HepG2 (cell line): ENCODE data around the gene ANKS1B. TPM values are rescaled to one million over a fixed set of nuclear protein-coding genes. Genes with fewer than 3 reads are reported as not detected.

Experiments used
- ATAC-seq: fragments of 200-7000 bp; cut with Tn5 transposase; 3 replicates; pipeline ENCODE4 v1.9.1; 2020; ENCODE audit warnings: mild to moderate bottlenecking, moderate library complexity
- BruUV-seq: library from RNA; stranded (reverse); fragments of 400-500 nt; replicated peaks from 2 replicates; lab custom pipeline; 2021; lab: Mats Ljungman, UMichigan
- CTCF ChIA-PET: fragments of 300-600 bp; formaldehyde crosslinking; extraction: SDS; loops from one replicate; lab custom pipeline; 2021; ENCODE audit warnings: low total read pairs, inconsistent platforms, low intra/inter-chr PET ratio; lab: Yijun Ruan, JAX
- POLR2A ChIA-PET: fragments of 350-600 bp; sonication (Branson Sonifier 250); formaldehyde crosslinking; loops from one replicate; lab custom pipeline; 2020; ENCODE audit warnings: antibody characterized with exemption, inconsistent platforms; lab: Yijun Ruan, JAX
- DNase-seq: peaks from one replicate; pipeline ENCODE4 v3.0.0-alpha.2; 2015; ENCODE audit warnings: low spot score
- FAIRE-seq: peaks from 3 replicates; lab custom pipeline; 2011; peaks lifted over from hg19 to GRCh38; lab: Jason Lieb, UNC
- H2AFZ ChIP-seq: one replicate; pipeline ENCODE4 v1.6.1; 2011; ENCODE audit warnings: low read length, inconsistent platforms
- H3K27ac ChIP-seq: fragments of 300-600 bp; 3 replicates; pipeline ENCODE4 v1.8.0; 2011; ENCODE audit warnings: mixed run types, mild to moderate bottlenecking, mixed read lengths, low read length, inconsistent platforms; ENCODE audit not compliant: insufficient read depth; ENCODE audit errors: extremely low read length
- H3K27me3 ChIP-seq, 2 experiments: fragments of 200-600 bp in 1 of 2; 2 replicates in 1 of 2; 3 replicates in 1 of 2; pipeline versions ENCODE4 v1.6.0 to v1.8.0; 2011; ENCODE audit warnings: low read length in 2 of 2, mild to moderate bottlenecking in 2 of 2, moderate library complexity in 2 of 2, inconsistent platforms in 1 of 2; ENCODE audit not compliant: insufficient read depth in 2 of 2, control insufficient read depth in 1 of 2
- H3K36me3 ChIP-seq, 2 experiments: fragments of 200-600 bp in 1 of 2; replicated peaks in 1 of 2; 2 replicates in 1 of 2; 3 replicates in 1 of 2; pipeline versions ENCODE4 v1.5.1 to v1.8.0; 2011; ENCODE audit warnings: low read length in 2 of 2, inconsistent platforms in 1 of 2; ENCODE audit not compliant: insufficient read depth in 2 of 2, control insufficient read depth in 1 of 2
- H3K4me1 ChIP-seq: 2 replicates; pipeline ENCODE4 v1.5.1; 2012; ENCODE audit warnings: low read length, inconsistent platforms; ENCODE audit not compliant: insufficient read depth
- H3K4me2 ChIP-seq: 2 replicates; pipeline ENCODE4 v1.6.0; 2011; ENCODE audit warnings: low read depth, low read length, inconsistent platforms
- H3K4me3 ChIP-seq, 3 experiments: fragments of 200-600 bp in 1 of 3; sonication (generic), shearing (Covaris generic) in 1 of 3; replicated peaks in 1 of 3; 2 replicates each; pipeline ENCODE4 v1.5.1; 2011 to 2016; ENCODE audit warnings: low read length in 3 of 3, inconsistent platforms in 2 of 3, low read depth in 2 of 3, mild to moderate bottlenecking in 2 of 3, control low read depth in 1 of 3, mixed read lengths in 1 of 3; ENCODE audit not compliant: insufficient read depth in 1 of 3
- H3K79me2 ChIP-seq: one replicate; pipeline ENCODE4 v1.6.1; 2011; ENCODE audit warnings: low read length, inconsistent platforms; ENCODE audit not compliant: insufficient read depth
- H3K9ac ChIP-seq: 2 replicates; pipeline ENCODE4 v1.6.0; 2011; ENCODE audit warnings: mild to moderate bottlenecking, low read depth, low read length, inconsistent platforms; ENCODE audit not compliant: insufficient read depth
- H3K9me3 ChIP-seq: 2 replicates; pipeline ENCODE4 v1.5.1; 2012; ENCODE audit warnings: mild to moderate bottlenecking, low read length
- H4K20me1 ChIP-seq: 2 replicates; pipeline ENCODE4 v1.6.0; 2011; ENCODE audit warnings: inconsistent platforms, mild to moderate bottlenecking, low read length, moderate library complexity; ENCODE audit not compliant: insufficient read depth
- AHR ChIP-seq: IDR thresholded peaks from 2 replicates; pipeline ENCODE4 v1.6.1; 2018; ENCODE audit warnings: missing genetic modification reagents, missing compliant biosample characterization
- DMAP1 ChIP-seq: IDR thresholded peaks from 2 replicates; pipeline ENCODE4 v1.6.1; 2016
- EP300 ChIP-seq, 3 experiments: sonication (generic) in 1 of 3; formaldehyde crosslinking in 1 of 3; IDR thresholded peaks; 2 replicates each; pipeline versions ENCODE4 v1.5.1 to v1.6.1; 2011 to 2020; ENCODE audit warnings: low read depth in 2 of 3, low read length in 2 of 3, borderline replicate concordance in 1 of 3, improper control_type of control experiment in 1 of 3, mild to moderate bottlenecking in 1 of 3, missing genetic modification reagents in 1 of 3, moderate library complexity in 1 of 3
- GZF1 ChIP-seq: sonication (generic); formaldehyde crosslinking; IDR thresholded peaks from 2 replicates; pipeline ENCODE4 v1.5.1; 2020; ENCODE audit warnings: mild to moderate bottlenecking, missing genetic modification reagents
- KAT2B ChIP-seq: fragments of 150-350 bp; IDR thresholded peaks from 2 replicates; pipeline ENCODE4 v1.6.1; 2014; ENCODE audit warnings: low read depth, low read length, borderline replicate concordance
- KLF15 ChIP-seq: sonication (generic); formaldehyde crosslinking; IDR thresholded peaks from 2 replicates; pipeline ENCODE4 v1.8.1; 2023; ENCODE audit warnings: borderline replicate concordance, mild to moderate bottlenecking, inconsistent platforms, missing genetic modification reagents, mixed read lengths
- PHB2 ChIP-seq: fragments of 450-650 bp; IDR thresholded peaks from 2 replicates; pipeline ENCODE4 v1.6.1; 2018; ENCODE audit not compliant: partially characterized antibody
- POLR2G ChIP-seq: fragments of 200-400 bp; formaldehyde crosslinking; IDR thresholded peaks from 2 replicates; pipeline ENCODE4 v1.6.1; 2018; ENCODE audit warnings: mild to moderate bottlenecking, low read depth, low read length, moderate library complexity
- SP2 ChIP-seq: sonication (generic); formaldehyde crosslinking; IDR thresholded peaks from 2 replicates; pipeline ENCODE4 v1.5.1; 2020; ENCODE audit warnings: mild to moderate bottlenecking, missing genetic modification reagents
- TFDP1 ChIP-seq: IDR thresholded peaks from 2 replicates; pipeline ENCODE4 v1.6.1; 2016; ENCODE audit warnings: missing compliant biosample characterization, missing genetic modification reagents, borderline replicate concordance
- TSC22D2 ChIP-seq: sonication (generic); formaldehyde crosslinking; IDR thresholded peaks from 2 replicates; pipeline ENCODE4 v1.5.1; 2020; ENCODE audit warnings: missing genetic modification reagents, mild to moderate bottlenecking, borderline replicate concordance
- ZNF326 ChIP-seq: sonication (generic); formaldehyde crosslinking; IDR thresholded peaks from 2 replicates; pipeline ENCODE4 v1.4.0; 2020; ENCODE audit warnings: missing genetic modification reagents, borderline replicate concordance
- ZNF430 ChIP-seq: sonication (generic); formaldehyde crosslinking; IDR thresholded peaks from 2 replicates; pipeline ENCODE4 v1.9.0; 2021; ENCODE audit warnings: mild to moderate bottlenecking, missing genetic modification reagents
- WGBS: methylation state at CpG from one replicate; pipeline ENCODE4 v1.1.6; 2017; ENCODE audit warnings: low lambda C conversion rate; 5-methylcytosine and 5-hydroxymethylcytosine counted together
- in situ Hi-C: cut with HindIII; loops from 2 replicates; pipeline ENCODE4 v1.10.0; 2017; ENCODE audit warnings: low pct_unique_long_range_greater_than_20kb; ENCODE audit not compliant: extremely low pct_ligation_motif_present
- intact Hi-C: fragments of 100-400 bp; cut with micrococcal nuclease; formaldehyde crosslinking; loops from one replicate; pipeline ENCODE4 v1.10.0; 2022; ENCODE audit not compliant: unreplicated experiment
- polyA plus RNA-seq, 8 experiments: library from polyadenylated mRNA; depleted of rRNA in 3 of 8; stranded (reverse) in 7 of 8; unstranded in 1 of 8; fragments of >200 nt; fragmentation: Illumina TruSeq in 4 of 8; extraction: Trizol in 4 of 8; gene quantifications; 2 replicates each; pipeline versions ENCODE4 v1.2.1 to v1.2.3, GENCODE V29; 2011 to 2016; ENCODE audit warnings: low read depth in 4 of 8, missing spikeins in 1 of 8, mixed read lengths in 1 of 8; ENCODE audit not compliant: insufficient read depth in 1 of 8
- total RNA-seq, 5 experiments: library from RNA; depleted of rRNA; stranded (reverse); fragments of >200 nt; fragmentation: Illumina TruSeq; extraction: Trizol; gene quantifications; 2 replicates each; pipeline ENCODE4 v1.2.3, GENCODE V29; 2016; ENCODE audit warnings: low read depth in 1 of 5

ANKS1B gene
- total and polyA plus RNA-seq, 2 of the 13 experiments (the other 11 are each of a cell fraction or from before 2014, with no cell fraction given), result 0.15 TPM; not detected in 1

- Histone ChIP-seq H3K79me2 (no peaks in the 10 kb centered on the region), H3K9me3 (no peaks in the 10 kb centered on the region), H3K36me3 (no peaks in the 10 kb centered on the region), H3K27me3 (peaks cover 0 to 2% of the 10 kb centered on the region in 2 experiments; a peak in 1 of 5 replicates), H4K20me1 (no peaks in the 10 kb centered on the region), H3K4me3 (no peak overlapping the region), H3K27ac (no peak overlapping the region), H2AFZ (no peak overlapping the region), H3K4me2 (no peak overlapping the region), H3K4me1 (no peaks in the 10 kb centered on the region), H3K9ac (no peak overlapping the region)
- POLR2A ChIA-PET, result no interaction called here
- intact Hi-C loops, result no loop called here
- no TSS peak for BruUV-seq
- no peak for FAIRE-seq
- TF ChIP-seq TSC22D2 (CRISPR knock-in tag) (no peak), SP2 (no peak), ZNF326 (CRISPR knock-in tag) (no peak), KAT2B (no peak), AHR (CRISPR knock-in tag) (no peak), KLF15 (CRISPR knock-in tag) (no peak), GZF1 (CRISPR knock-in tag) (no peak), ZNF430 (CRISPR knock-in tag) (no peak), DMAP1 (no peak), PHB2 (no peak), TFDP1 (CRISPR knock-in tag) (no peak), POLR2G (no peak), EP300 (IDR thresholded peaks at IDR 0.05; ENCODE audit: low read depth in 2 of 2, low read length in 2 of 2) (no peak), EP300 (CRISPR knock-in tag; IDR thresholded peaks at IDR 0.05; ENCODE audit: borderline replicate concordance) (no peak)
- CTCF ChIA-PET, result no interaction called here
- no peak for ATAC-seq
- DNase-seq, result no peak
- 21% methylated on average over 9 of the region's 9 CpGs for WGBS
- in situ Hi-C loops, result no loop called here
These were observed 924.8 kb downstream of the ANKS1B start for GRCh38 chr12:99059824-99060511.
